ENCODE data around the gene RASL11B.

- TF ChIP-seq CTCF (IDR thresholded peaks at IDR 0.05): no peak
- TF ChIP-seq POLR2AphosphoS5 (IDR thresholded peaks at IDR 0.05): no peak
- TF ChIP-seq POLR2A (IDR thresholded peaks at IDR 0.05): no peak
Measured at GRCh38 chr4:52892880-52893279, 30.8 kb downstream of the RASL11B start.
